PC-9 (cell line): ENCODE data around the gene HTRA2. TPM values are rescaled to one million over a fixed set of nuclear protein-coding genes. Genes with fewer than 3 reads are reported as not detected.

Source experiments
- BruUV-seq: library from RNA; stranded (reverse); fragments of 400-500 nt; replicated peaks from 2 replicates; lab custom pipeline; 2021; lab: Mats Ljungman, UMichigan
- CTCF ChIA-PET: fragments of 300-600 bp; sonication (Branson Sonifier 250); formaldehyde crosslinking; loops from one replicate; lab custom pipeline; 2022; ENCODE audit warnings: antibody characterized with exemption; lab: Charles Lee
- POLR2A ChIA-PET: fragments of 300-600 bp; sonication (Branson Sonifier 250); formaldehyde crosslinking; loops from one replicate; lab custom pipeline; 2022; ENCODE audit warnings: antibody characterized with exemption; ENCODE audit not compliant: unreplicated experiment; lab: Charles Lee
- DNase-seq, 2 experiments: peaks; one replicate each; pipeline versions ENCODE4 v3.0.0 to v3.0.0-alpha.2; 2015 to 2022; ENCODE audit warnings: mixed read lengths in 1 of 2
- H2AFZ ChIP-seq: fragments of 200-600 bp; sonication (generic); 2 replicates; pipeline ENCODE4 v1.8.1; 2017; ENCODE audit warnings: antibody characterized with exemption
- H3F3A ChIP-seq: fragments of 200-600 bp; sonication (generic); 2 replicates; pipeline ENCODE4 v1.8.1; 2017; ENCODE audit warnings: antibody characterized with exemption, mild to moderate bottlenecking, low read depth; ENCODE audit not compliant: insufficient read depth
- H3K27ac ChIP-seq: fragments of 200-600 bp; sonication (generic); 2 replicates; pipeline ENCODE4 v1.6.1; 2016; ENCODE audit warnings: mixed run types
- H3K27me3 ChIP-seq: fragments of 200-600 bp; sonication (generic); 2 replicates; pipeline ENCODE4 v1.6.1; 2016; ENCODE audit warnings: low read depth, mixed run types; ENCODE audit not compliant: insufficient read depth
- H3K36me3 ChIP-seq: fragments of 200-600 bp; sonication (generic); 2 replicates; pipeline ENCODE4 v1.6.1; 2016; ENCODE audit warnings: low read depth, mixed run types
- H3K4me1 ChIP-seq: fragments of 200-600 bp; sonication (generic); replicated peaks from 2 replicates; pipeline ENCODE4 v1.6.1; 2016; ENCODE audit warnings: mixed run types; ENCODE audit not compliant: insufficient read depth
- H3K4me2 ChIP-seq: fragments of 200-600 bp; sonication (generic); 2 replicates; pipeline ENCODE4 v1.6.1; 2017; ENCODE audit warnings: mixed run types
- H3K4me3 ChIP-seq: fragments of 200-600 bp; sonication (generic); 2 replicates; pipeline ENCODE4 v1.6.1; 2016; ENCODE audit warnings: mixed run types
- H3K79me2 ChIP-seq: fragments of 200-600 bp; sonication (generic); 2 replicates; pipeline ENCODE4 v1.6.1; 2017; ENCODE audit warnings: low read depth, mixed run types
- H3K9me2 ChIP-seq: fragments of 200-600 bp; sonication (generic); 2 replicates; pipeline ENCODE4 v1.8.1; 2017; ENCODE audit warnings: mild to moderate bottlenecking; ENCODE audit not compliant: insufficient read depth
- H3K9me3 ChIP-seq: fragments of 200-600 bp; sonication (generic); 2 replicates; pipeline ENCODE4 v1.8.1; 2016; ENCODE audit warnings: low read depth; ENCODE audit not compliant: insufficient read depth
- H4K20me1 ChIP-seq: fragments of 200-600 bp; sonication (generic); 2 replicates; pipeline ENCODE4 v1.8.1; 2017; ENCODE audit not compliant: insufficient read depth
- EZH2 ChIP-seq: fragments of 200-600 bp; sonication (generic); IDR thresholded peaks from 2 replicates; pipeline ENCODE4 v1.8.0; 2017; ENCODE audit warnings: antibody characterized with exemption, low read depth
- intact Hi-C: fragments of 100-400 bp; cut with micrococcal nuclease; formaldehyde crosslinking; loops from one replicate; pipeline ENCODE4 v1.10.0; 2022; ENCODE audit not compliant: unreplicated experiment
- total RNA-seq: library from RNA; stranded (reverse); gene quantifications from 2 replicates; pipeline ENCODE4 v1.2.3, GENCODE V29; 2021
- TF ChIP-seq, protein P1 (sequence below): fragments of 200-600 bp; sonication (generic); conservative IDR thresholded peaks from 2 replicates; pipeline ENCODE4 v1.6.1; 2017; ENCODE audit warnings: mixed run types, antibody characterized with exemption, mild to moderate bottlenecking, moderate library complexity

Gene HTRA2
- total RNA-seq, 1 experiment from 2014 or later, result 23.5 TPM

DNA sequence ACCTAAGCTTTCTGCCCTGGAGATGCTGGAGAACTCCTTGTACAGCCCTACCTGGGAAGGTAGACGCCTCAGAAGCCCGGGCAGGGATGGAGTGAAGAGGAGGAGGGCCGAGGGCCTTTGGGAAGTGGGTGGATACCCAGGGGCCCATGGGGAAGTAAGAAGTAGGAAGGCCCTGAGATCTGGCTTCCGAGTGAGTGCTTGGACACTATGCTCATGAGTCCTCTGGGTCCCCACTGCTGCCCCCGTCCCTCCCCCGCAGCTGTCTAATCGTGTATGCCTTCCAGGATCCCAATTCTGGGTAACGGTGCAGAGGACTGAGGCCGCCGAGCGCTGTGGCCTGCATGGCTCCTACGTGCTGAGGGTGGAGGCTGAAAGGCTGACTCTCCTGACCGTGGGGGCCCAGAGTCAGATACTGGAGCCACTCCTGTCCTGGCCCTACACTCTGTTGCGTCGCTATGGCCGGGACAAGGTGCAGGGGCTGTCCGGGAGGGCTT, 25.9 kb downstream of the HTRA2 start:
- Histone ChIP-seq H3K9me2 (no peaks in the 10 kb centered on the region), H3K36me3 (no peaks in the 10 kb centered on the region), H3K79me2 (peaks cover 4% of the 10 kb centered on the region), H3K27ac (no peak overlapping the region), H3K4me1 (peaks cover 5% of the 10 kb centered on the region; the same call in 1 of the 2 replicates), H4K20me1 (no peaks in the 10 kb centered on the region), H3F3A (peaks cover 29% of the 10 kb centered on the region; the same call in 1 of the 2 replicates), H3K4me3 (peak overlapping the region; percentile 78; the same call in 1 of the 2 replicates), H2AFZ (no peak overlapping the region), H3K27me3 (no peaks in the 10 kb centered on the region), H3K4me2 (peak overlapping the region; percentile 81; the same call in 1 of the 2 replicates), H3K9me3 (no peaks in the 10 kb centered on the region)
- DNase-seq, result no peak
- ChIA-PET POLR2A (interaction anchor here (0.6 kb wide), 2 partner anchors 13 to 1170 kb away, joined by 5 to 14 read pairs; partner anchors contain the start of gene ALMS1), CTCF (no interaction called here)
- no peak for TF ChIP-seq EZH2
- TF ChIP-seq, protein P1, sequence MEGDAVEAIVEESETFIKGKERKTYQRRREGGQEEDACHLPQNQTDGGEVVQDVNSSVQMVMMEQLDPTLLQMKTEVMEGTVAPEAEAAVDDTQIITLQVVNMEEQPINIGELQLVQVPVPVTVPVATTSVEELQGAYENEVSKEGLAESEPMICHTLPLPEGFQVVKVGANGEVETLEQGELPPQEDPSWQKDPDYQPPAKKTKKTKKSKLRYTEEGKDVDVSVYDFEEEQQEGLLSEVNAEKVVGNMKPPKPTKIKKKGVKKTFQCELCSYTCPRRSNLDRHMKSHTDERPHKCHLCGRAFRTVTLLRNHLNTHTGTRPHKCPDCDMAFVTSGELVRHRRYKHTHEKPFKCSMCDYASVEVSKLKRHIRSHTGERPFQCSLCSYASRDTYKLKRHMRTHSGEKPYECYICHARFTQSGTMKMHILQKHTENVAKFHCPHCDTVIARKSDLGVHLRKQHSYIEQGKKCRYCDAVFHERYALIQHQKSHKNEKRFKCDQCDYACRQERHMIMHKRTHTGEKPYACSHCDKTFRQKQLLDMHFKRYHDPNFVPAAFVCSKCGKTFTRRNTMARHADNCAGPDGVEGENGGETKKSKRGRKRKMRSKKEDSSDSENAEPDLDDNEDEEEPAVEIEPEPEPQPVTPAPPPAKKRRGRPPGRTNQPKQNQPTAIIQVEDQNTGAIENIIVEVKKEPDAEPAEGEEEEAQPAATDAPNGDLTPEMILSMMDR, result no peak
- intact Hi-C loops, result loop anchor here (2.0 kb wide), 1 partner anchor 31 kb away; no protein-coding TSS in a partner anchor
- no TSS peak for BruUV-seq

- no peaks in the 10 kb centered on the region for H3K9me3 ChIP-seq
- H3K9me2 ChIP-seq, result no peaks in the 10 kb centered on the region
- H3K79me2 ChIP-seq, result no peaks in the 10 kb centered on the region
- POLR2A ChIA-PET, result no interaction called here
- TF ChIP-seq, protein P1, result no peak
- TF ChIP-seq EZH2, result no peak
- H4K20me1 ChIP-seq, result no peaks in the 10 kb centered on the region
- peaks cover 29% of the 10 kb centered on the region; the same call in 1 of the 2 replicates for H3F3A ChIP-seq
- DNase-seq, result no peak
- H3K4me2 ChIP-seq, result no peak overlapping the region
- no peak overlapping the region for H3K27ac ChIP-seq
- intact Hi-C loops, result no loop called here
- no TSS peak for BruUV-seq
- H3K36me3 ChIP-seq, result no peaks in the 10 kb centered on the region
- no peaks in the 10 kb centered on the region for H3K27me3 ChIP-seq
- H3K4me1 ChIP-seq, result 0 out of 2 replicates have a peak, but pooled peaks cover 4% of the 10 kb centered on the region
- no peak overlapping the region for H2AFZ ChIP-seq
- H3K4me3 ChIP-seq, result no peak overlapping the region
- CTCF ChIA-PET, result no interaction called here
Measured at GRCh38 chr2:74556159-74556558, 26.4 kb downstream of the HTRA2 start.

DNA sequence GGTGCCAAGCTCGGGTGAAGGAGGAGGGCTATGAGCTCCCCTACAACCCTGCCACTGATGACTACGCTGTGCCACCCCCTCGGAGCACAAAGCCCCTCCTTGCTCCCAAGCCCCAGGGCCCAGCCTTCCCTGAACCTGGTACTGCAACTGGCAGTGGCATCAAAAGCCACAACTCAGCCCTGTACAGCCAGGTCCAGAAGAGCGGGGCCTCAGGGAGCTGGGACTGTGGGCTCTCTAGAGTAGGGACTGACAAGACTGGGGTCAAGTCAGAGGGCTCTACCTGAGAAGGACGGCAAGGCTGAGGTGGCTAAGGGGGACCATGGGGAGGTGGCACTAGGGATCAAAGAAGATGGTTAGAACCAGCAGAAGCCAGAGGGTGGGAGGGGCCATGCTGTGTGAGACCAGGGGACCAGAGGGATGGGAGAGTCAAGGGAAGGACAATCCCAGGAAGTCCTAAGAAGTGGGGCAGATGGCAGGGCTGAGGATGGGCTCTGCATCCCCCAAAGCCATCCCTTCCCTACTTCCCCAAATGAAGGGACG, 27.2 kb downstream of the HTRA2 start:
- Histone ChIP-seq H3F3A (peaks cover 29% of the 10 kb centered on the region; the same call in 1 of the 2 replicates), H3K9me3 (no peaks in the 10 kb centered on the region), H3K27me3 (no peaks in the 10 kb centered on the region), H3K36me3 (no peaks in the 10 kb centered on the region), H4K20me1 (no peaks in the 10 kb centered on the region), H2AFZ (no peak overlapping the region), H3K79me2 (no peaks in the 10 kb centered on the region), H3K9me2 (no peaks in the 10 kb centered on the region), H3K27ac (no peak overlapping the region), H3K4me2 (no peak overlapping the region), H3K4me1 (0 out of 2 replicates have a peak, but pooled peaks cover 4% of the 10 kb centered on the region), H3K4me3 (no peak overlapping the region)
- BruUV-seq, result no TSS peak
- intact Hi-C loops, result no loop called here
- no peak for TF ChIP-seq EZH2
- CTCF ChIA-PET, result no interaction called here
- no peak for DNase-seq
- POLR2A ChIA-PET, result no interaction called here
